Stimulated activated CD8-positive, alpha-beta memory T cell treated with anti-CD3 and anti-CD28 coated beads, Interleukin-7, amount 100 ng/mL, for 4 hours (primary cell): ENCODE measurements around the gene ADSS1.
A peak's percentile ranks its signal among the peaks of the same experiment; 100 is the strongest.

Experiments used
- DNase-seq, 2 donors: peaks; one replicate each; pipeline ENCODE4 v3.0.0-alpha.2; 2020; ENCODE audit warnings: low read depth in 2 of 2

Gene ADSS1

GRCh38 chr14:104782086-104782807 is 58.2 kb downstream of the ADSS1 start:
- no peak for DNase-seq

GRCh38 chr14:104782808-104783139 is 58.7 kb downstream of the ADSS1 start:
- no peak for DNase-seq

GRCh38 chr14:104783484-104784217 is 59.6 kb downstream of the ADSS1 start:
- DNase-seq: no peak

GRCh38 chr14:104784218-104784568 is 60.2 kb downstream of the ADSS1 start:
- no peak for DNase-seq

GRCh38 chr14:104784846-104785707 is 61.0 kb downstream of the ADSS1 start:
- no peak for DNase-seq

GRCh38 chr14:104785708-104786080 is 61.7 kb downstream of the ADSS1 start:
- no peak for DNase-seq

- DNase-seq: no peak
Measured at GRCh38 chr14:104786091-104786586, 62.1 kb downstream of the ADSS1 start.

GRCh38 chr14:104786726-104787675 is 63.0 kb downstream of the ADSS1 start:
- DNase-seq: no peak

GRCh38 chr14:104787736-104788135 is 63.7 kb downstream of the ADSS1 start:
- no peak for DNase-seq

- DNase-seq: no peak
Measured at GRCh38 chr14:104788161-104788818, 64.3 kb downstream of the ADSS1 start.

- no peak for DNase-seq
Measured at GRCh38 chr14:104788873-104789663, 65.0 kb downstream of the ADSS1 start.

GRCh38 chr14:104789752-104790743 is 66.0 kb downstream of the ADSS1 start:
- no peak for DNase-seq

- no peak for DNase-seq
Measured at GRCh38 chr14:104791425-104791824, 67.4 kb downstream of the ADSS1 start.

GRCh38 chr14:104792101-104792884 is 68.3 kb downstream of the ADSS1 start:
- no peak for DNase-seq

- no peak for DNase-seq
Measured at GRCh38 chr14:104792945-104793702, 69.1 kb downstream of the ADSS1 start.

GRCh38 chr14:104793703-104793959 is 69.6 kb downstream of the ADSS1 start:
- DNase-seq: no peak

- DNase-seq: peak in 1 of 2 donors; percentile 41
Measured at GRCh38 chr14:104794099-104794498, 70.1 kb downstream of the ADSS1 start.

GRCh38 chr14:104794631-104794992 is 70.6 kb downstream of the ADSS1 start:
- DNase-seq: no peak
